Keratinocyte (primary cell): Measurements from ENCODE around the gene TFPI. TPM values are rescaled to one million over a fixed set of nuclear protein-coding genes. Genes with fewer than 3 reads are reported as not detected.

Experiments used
- DNase-seq: peaks from one replicate; pipeline ENCODE4 v3.0.0-alpha.2; 2011; ENCODE audit warnings: low read depth, missing footprints, low spot score
- FAIRE-seq: peaks from 2 replicates; lab custom pipeline; 2011; peaks lifted over from hg19 to GRCh38; lab: Jason Lieb, UNC
- H2AFZ ChIP-seq: 2 replicates; pipeline ENCODE4 v1.6.0; 2012; ENCODE audit warnings: low read length, control low read depth, inconsistent platforms; ENCODE audit not compliant: control insufficient read depth
- H3K27ac ChIP-seq: 2 replicates; pipeline ENCODE4 v1.5.1; 2011; ENCODE audit warnings: low read length; ENCODE audit not compliant: control insufficient read depth, insufficient read depth
- H3K27me3 ChIP-seq: 3 replicates; pipeline ENCODE4 v1.6.0; 2011; ENCODE audit warnings: low read length; ENCODE audit not compliant: control insufficient read depth, insufficient read depth; ENCODE audit errors: extremely low read depth
- H3K36me3 ChIP-seq, 2 experiments: 2 replicates in 1 of 2; 3 replicates in 1 of 2; pipeline ENCODE4 v1.5.1; 2011; ENCODE audit warnings: low read length in 2 of 2, mild to moderate bottlenecking in 1 of 2; ENCODE audit not compliant: control insufficient read depth in 2 of 2, insufficient read depth in 2 of 2; ENCODE audit errors: extremely low read depth in 1 of 2
- H3K4me1 ChIP-seq: 3 replicates; pipeline ENCODE4 v1.5.1; 2011; ENCODE audit warnings: low read length; ENCODE audit not compliant: control insufficient read depth, insufficient read depth; ENCODE audit errors: extremely low read depth
- H3K4me2 ChIP-seq: 3 replicates; pipeline ENCODE4 v1.6.0; 2011; ENCODE audit warnings: low read depth, low read length; ENCODE audit not compliant: control insufficient read depth, insufficient read depth; ENCODE audit errors: extremely low read depth
- H3K4me3 ChIP-seq, 3 experiments: fragments of 200-600 bp in 1 of 3; sonication (generic) in 1 of 3; 2 replicates in 2 of 3; 3 replicates in 1 of 3; pipeline ENCODE4 v1.5.1; 2011 to 2016; ENCODE audit warnings: low read length in 3 of 3, mild to moderate bottlenecking in 3 of 3, control low read depth in 2 of 3, inconsistent platforms in 1 of 3, low read depth in 1 of 3, mixed read lengths in 1 of 3, mixed run types in 1 of 3, moderate library complexity in 1 of 3; ENCODE audit not compliant: control insufficient read depth in 2 of 3, insufficient read depth in 2 of 3; ENCODE audit errors: extremely low read depth in 1 of 3
- H3K79me2 ChIP-seq: 2 replicates; pipeline ENCODE4 v1.6.0; 2012; ENCODE audit warnings: low read length; ENCODE audit not compliant: control insufficient read depth, insufficient read depth
- H3K9ac ChIP-seq: 3 replicates; pipeline ENCODE4 v1.6.0; 2011; ENCODE audit warnings: low read length; ENCODE audit not compliant: control insufficient read depth, insufficient read depth; ENCODE audit errors: extremely low read depth
- H3K9me1 ChIP-seq: 3 replicates; pipeline ENCODE4 v1.6.0; 2011; ENCODE audit warnings: low read length; ENCODE audit not compliant: control insufficient read depth, insufficient read depth; ENCODE audit errors: extremely low read depth
- H3K9me3 ChIP-seq: 2 replicates; pipeline ENCODE4 v1.5.1; 2012; ENCODE audit warnings: low read depth, low read length; ENCODE audit not compliant: control insufficient read depth
- H4K20me1 ChIP-seq: 3 replicates; pipeline ENCODE4 v1.6.0; 2011; ENCODE audit warnings: low read length; ENCODE audit not compliant: control insufficient read depth, insufficient read depth; ENCODE audit errors: extremely low read depth
- CTCF ChIP-seq, 3 experiments: IDR thresholded peaks in 1 of 3; conservative IDR thresholded peaks in 1 of 3; optimal IDR thresholded peaks in 1 of 3; 2 replicates in 2 of 3; 3 replicates in 1 of 3; pipeline versions ENCODE3 to v1.5.1; 2011; ENCODE audit warnings: low read length in 3 of 3, mild to moderate bottlenecking in 3 of 3, moderate library complexity in 2 of 3, control low read depth in 1 of 3, inconsistent platforms in 1 of 3; ENCODE audit not compliant: insufficient read depth in 2 of 3; ENCODE audit errors: extremely low read depth in 1 of 3
- EZH2 ChIP-seq: IDR thresholded peaks from one replicate; pipeline ENCODE4 v1.6.1; 2012; ENCODE audit warnings: inconsistent platforms, mild to moderate bottlenecking, low read length, moderate library complexity
- dilution Hi-C: fragments of 300-500 bp; cut with MboI; formaldehyde crosslinking; loops from one replicate; pipeline ENCODE4 v1.7.0; 2020; ENCODE audit warnings: low sequenced_read_pairs; ENCODE audit not compliant: extremely low pct_ligation_motif_present
- polyA plus RNA-seq, 5 experiments: library from polyadenylated mRNA; depleted of rRNA in 3 of 5; stranded (reverse) in 3 of 5; stranded (forward) in 1 of 5; unstranded in 1 of 5; fragments of >200 nt; gene quantifications; 1 replicate in 1 of 5; 2 replicates in 3 of 5; 3 replicates in 1 of 5; pipeline versions ENCODE4 v1.2.1 to v1.2.3, GENCODE V29; 2011 to 2012; ENCODE audit warnings: missing spikeins in 2 of 5, low read depth in 1 of 5, low replicate concordance in 1 of 5

TFPI gene
- polyA plus RNA-seq, 1 donor (not counting 4 experiments of a cell fraction or from before 2014, with no cell fraction given), result 1.1 TPM

- H3K9me1 ChIP-seq, result no peaks in the 10 kb centered on the region
- H3K27ac ChIP-seq, result no peak overlapping the region
- no peaks in the 10 kb centered on the region for H3K79me2 ChIP-seq
- no peaks in the 10 kb centered on the region for H3K9me3 ChIP-seq
- H4K20me1 ChIP-seq, result no peaks in the 10 kb centered on the region
- H3K9ac ChIP-seq, result no peak overlapping the region
- no peaks in the 10 kb centered on the region for H3K4me1 ChIP-seq
- dilution Hi-C loops, result no loop called here
- H3K27me3 ChIP-seq, result no peaks in the 10 kb centered on the region
- DNase-seq, result no peak
- H3K4me2 ChIP-seq, result no peak overlapping the region
- no peak for FAIRE-seq
- no peak overlapping the region for H2AFZ ChIP-seq
- H3K36me3 ChIP-seq, result no peaks in the 10 kb centered on the region
- TF ChIP-seq CTCF (optimal IDR thresholded peaks at IDR 0.05 in 1 of 3, IDR thresholded peaks at IDR 0.05 in 1 of 3, conservative IDR thresholded peaks at IDR 0.05 in 1 of 3; ENCODE audit: extremely low read depth in 1 of 3, insufficient read depth in 2 of 3, low read length in 3 of 3), result no peak
- TF ChIP-seq EZH2, result no peak
- H3K4me3 ChIP-seq, result no peak overlapping the region
These were observed 49.1 kb downstream of the TFPI start for GRCh38 chr2:187505065-187505672.

GRCh38 chr2:187504312-187504921 is 49.8 kb downstream of the TFPI start:
- FAIRE-seq, result no peak
- Histone ChIP-seq H3K27me3 (no peaks in the 10 kb centered on the region), H3K4me2 (no peak overlapping the region), H3K9me3 (no peaks in the 10 kb centered on the region), H3K4me1 (no peaks in the 10 kb centered on the region), H3K9ac (no peak overlapping the region), H3K79me2 (no peaks in the 10 kb centered on the region), H2AFZ (peak overlapping the region; percentile 31), H3K4me3 (no peak overlapping the region), H3K9me1 (no peaks in the 10 kb centered on the region), H4K20me1 (no peaks in the 10 kb centered on the region), H3K27ac (no peak overlapping the region), H3K36me3 (no peaks in the 10 kb centered on the region)
- TF ChIP-seq EZH2 (no peak), CTCF (optimal IDR thresholded peaks at IDR 0.05 in 1 of 3, IDR thresholded peaks at IDR 0.05 in 1 of 3, conservative IDR thresholded peaks at IDR 0.05 in 1 of 3; ENCODE audit: extremely low read depth in 1 of 3, insufficient read depth in 2 of 3, low read length in 3 of 3) (no peak)
- dilution Hi-C loops, result no loop called here
- DNase-seq, result no peak
